Ovary (tissue), 3 donors: ENCODE data around the gene CDC25C.

Experiments
- EP300 ChIP-seq: sonication (generic); formaldehyde crosslinking; IDR thresholded peaks from one replicate; pipeline ENCODE4 v1.6.1; 2017; ENCODE audit warnings: antibody characterized with exemption
- POLR2A ChIP-seq: fragments of 450-650 bp; IDR thresholded peaks from one replicate; pipeline ENCODE4 v1.6.1; 2017; ENCODE audit warnings: antibody characterized with exemption, mild to moderate bottlenecking, moderate library complexity
- TF ChIP-seq, protein P1 (sequence below), 3 donors: fragments of 450-650 bp in 2 of 3; fragments of 200-600 bp in 1 of 3; IDR thresholded peaks; one replicate each; pipeline versions ENCODE4 v1.5.1 to v1.8.0; 2016 to 2022; ENCODE audit warnings: antibody characterized with exemption in 3 of 3, mild to moderate bottlenecking in 1 of 3
- donor health status: DM: no; HTN: no; CAD: no.

DNA sequence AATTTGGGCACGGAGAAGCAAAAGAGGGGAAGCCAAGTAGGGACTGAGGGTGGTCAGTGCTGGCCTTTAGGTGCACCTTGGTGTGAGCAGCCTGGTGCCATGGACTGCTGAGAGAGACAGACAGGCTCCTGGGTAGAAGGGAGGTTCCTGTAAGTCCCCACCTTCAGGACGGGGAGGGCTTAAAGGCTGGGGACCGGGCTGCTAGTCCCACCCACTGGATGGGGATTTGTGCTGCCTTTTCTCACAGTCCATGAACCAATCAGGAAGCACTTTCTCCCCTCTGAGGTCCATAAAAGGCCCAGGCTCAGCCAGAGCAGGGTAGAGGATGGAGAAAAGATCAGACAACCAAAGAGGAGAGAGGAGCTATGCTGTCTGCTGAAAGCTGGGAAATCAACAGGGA lies 15.2 kb downstream of the CDC25C start:
- TF ChIP-seq, protein P1, sequence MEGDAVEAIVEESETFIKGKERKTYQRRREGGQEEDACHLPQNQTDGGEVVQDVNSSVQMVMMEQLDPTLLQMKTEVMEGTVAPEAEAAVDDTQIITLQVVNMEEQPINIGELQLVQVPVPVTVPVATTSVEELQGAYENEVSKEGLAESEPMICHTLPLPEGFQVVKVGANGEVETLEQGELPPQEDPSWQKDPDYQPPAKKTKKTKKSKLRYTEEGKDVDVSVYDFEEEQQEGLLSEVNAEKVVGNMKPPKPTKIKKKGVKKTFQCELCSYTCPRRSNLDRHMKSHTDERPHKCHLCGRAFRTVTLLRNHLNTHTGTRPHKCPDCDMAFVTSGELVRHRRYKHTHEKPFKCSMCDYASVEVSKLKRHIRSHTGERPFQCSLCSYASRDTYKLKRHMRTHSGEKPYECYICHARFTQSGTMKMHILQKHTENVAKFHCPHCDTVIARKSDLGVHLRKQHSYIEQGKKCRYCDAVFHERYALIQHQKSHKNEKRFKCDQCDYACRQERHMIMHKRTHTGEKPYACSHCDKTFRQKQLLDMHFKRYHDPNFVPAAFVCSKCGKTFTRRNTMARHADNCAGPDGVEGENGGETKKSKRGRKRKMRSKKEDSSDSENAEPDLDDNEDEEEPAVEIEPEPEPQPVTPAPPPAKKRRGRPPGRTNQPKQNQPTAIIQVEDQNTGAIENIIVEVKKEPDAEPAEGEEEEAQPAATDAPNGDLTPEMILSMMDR (IDR thresholded peaks at IDR 0.05): no peak
- no peak for TF ChIP-seq POLR2A
- TF ChIP-seq EP300: no peak
